Activated T-cell treated with anti-CD3 and anti-CD28 coated beads, Interleukin-2, amount 50 U/mL, for 1 hour (primary cell): ENCODE measurements around the gene VPS39.

ENCODE experiments used
- DNase-seq: peaks from one replicate; pipeline ENCODE4 v3.0.0-alpha.2; 2020

The VPS39 gene

GRCh38 chr15:42199126-42199525 is 9.0 kb downstream of the VPS39 start:
- no peak for DNase-seq

GRCh38 chr15:42198516-42198915 is 9.6 kb downstream of the VPS39 start:
- no peak for DNase-seq

DNA sequence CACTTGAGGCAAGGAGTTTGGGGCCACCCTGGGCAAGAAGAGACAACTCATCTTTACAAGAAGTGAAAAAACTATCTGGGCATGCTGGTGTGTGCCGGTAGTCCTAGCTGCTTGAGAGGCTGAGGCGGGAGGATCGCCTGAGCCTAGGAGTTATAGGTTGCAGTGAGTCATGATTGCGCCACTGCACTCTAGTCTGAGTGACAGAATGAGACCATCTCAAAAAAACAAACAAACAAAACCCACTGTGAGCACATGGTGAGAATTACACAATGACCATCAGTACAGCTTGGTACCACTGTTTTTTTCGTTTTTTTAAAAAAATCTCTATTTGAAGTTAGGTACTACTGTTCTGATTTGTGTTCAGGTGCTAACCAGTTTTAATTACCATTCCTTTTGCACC is 13.6 kb downstream of the VPS39 start:
- no peak for DNase-seq

DNA sequence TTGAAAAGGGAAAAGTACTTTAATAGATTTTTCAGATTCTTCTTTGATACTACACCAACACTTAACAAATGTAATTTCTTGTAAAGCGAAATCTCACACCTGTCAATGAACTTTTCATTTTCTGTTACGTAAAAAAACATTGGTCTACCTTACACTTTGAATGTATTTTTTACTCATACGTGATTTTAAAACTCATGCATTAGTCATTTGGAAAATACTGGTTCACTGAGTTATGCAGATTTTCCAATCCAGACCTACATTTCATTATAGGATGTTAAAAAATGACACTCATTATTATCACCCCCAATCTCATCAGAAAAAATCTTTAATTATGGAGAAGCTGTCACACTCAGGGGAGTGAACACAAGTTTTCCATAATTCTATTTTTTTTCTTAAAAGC is 14.7 kb downstream of the VPS39 start:
- no peak for DNase-seq

DNA sequence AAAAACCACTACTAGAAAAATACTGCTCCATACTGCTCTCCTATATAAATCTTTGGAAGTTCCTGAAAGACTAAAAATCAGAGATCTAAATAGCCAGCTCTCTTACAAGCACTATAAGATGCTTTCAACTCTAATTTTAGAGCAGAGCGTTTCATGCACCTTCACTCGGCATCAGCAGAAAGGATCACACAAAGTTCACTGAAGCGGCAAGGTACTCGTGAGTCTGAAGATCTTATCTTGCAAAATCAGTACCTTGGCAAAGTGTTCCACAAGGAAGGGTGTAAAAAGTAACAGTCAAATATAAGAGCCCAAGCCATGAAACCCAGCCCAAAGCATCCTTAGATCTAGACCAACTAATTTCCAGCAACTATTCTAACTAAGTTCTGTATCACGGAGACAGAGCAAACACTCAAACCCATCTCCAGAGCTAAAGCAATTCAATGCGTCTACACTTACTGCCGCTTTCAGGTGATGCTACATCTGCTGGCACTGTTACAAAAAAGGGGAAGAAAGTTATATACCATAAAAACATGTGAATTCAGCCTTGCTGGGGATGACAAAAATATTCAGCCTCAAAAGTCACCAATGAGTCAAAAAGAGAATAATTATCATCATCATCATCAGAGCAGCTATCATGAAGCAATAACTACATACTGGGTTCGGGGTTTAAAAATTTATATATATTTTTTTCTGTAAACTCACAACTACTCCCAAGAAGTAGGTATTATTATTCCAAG is 16.3 kb downstream of the VPS39 start:
- no peak for DNase-seq

- DNase-seq = no peak
Measured at GRCh38 chr15:42190370-42190769, 17.7 kb downstream of the VPS39 start.

DNA sequence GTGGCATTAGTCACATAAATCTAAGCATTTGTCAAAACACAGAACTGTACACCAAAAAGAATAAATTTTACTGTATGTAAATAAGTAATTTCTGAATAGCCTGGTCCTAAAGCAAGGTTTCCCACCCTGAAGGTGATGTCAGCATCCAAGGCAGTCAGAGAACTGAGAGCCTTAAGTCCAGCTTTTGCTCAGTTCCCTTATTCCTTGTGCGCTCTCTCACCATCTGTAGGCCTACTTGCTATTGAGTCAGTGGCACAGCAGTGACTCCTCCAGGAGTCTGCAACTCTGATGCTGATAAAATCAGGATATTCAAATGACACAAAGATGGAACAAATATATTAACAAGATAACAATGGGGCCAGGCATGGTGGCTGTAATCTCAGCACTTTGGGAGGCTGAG is 22.3 kb downstream of the VPS39 start:
- no peak for DNase-seq

DNA sequence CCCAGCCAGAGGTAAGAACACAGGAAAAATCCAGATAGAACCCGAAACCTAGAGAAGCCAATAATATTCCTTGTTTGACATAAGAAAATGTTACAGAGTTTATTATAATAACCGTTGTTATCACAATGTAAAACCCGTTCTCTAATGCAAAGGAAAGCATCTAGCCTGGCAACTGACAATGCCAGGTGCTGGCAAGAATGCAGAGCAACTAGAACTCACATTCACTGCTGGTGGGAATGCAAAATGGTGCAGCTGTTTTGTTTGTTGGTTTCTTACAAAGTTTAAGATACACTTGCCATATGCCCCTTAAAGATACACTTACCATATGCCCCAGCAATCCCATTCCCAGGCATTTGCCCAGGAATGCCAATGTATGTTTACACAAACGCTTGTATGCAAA is 23.4 kb downstream of the VPS39 start:
- no peak for DNase-seq

DNA sequence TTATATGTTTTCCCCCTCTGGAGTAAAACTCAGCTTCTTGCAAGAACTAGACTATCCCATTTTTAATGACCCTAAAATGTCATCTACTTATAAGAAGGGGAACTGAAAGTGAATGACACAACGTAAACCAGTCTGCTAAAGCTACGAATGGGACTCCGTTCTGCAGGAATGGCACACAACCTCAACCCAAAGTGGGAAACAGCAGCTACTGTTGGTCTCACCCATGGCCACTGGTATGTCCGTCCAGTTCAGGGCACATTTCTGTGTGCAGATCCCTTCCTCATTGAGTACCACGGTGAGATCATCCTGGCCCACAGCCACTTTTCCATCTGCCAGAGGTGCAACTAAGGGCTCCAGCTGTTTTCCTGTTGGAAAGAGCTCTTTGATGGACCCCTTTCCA is 23.8 kb downstream of the VPS39 start:
- DNase-seq = no peak

DNA sequence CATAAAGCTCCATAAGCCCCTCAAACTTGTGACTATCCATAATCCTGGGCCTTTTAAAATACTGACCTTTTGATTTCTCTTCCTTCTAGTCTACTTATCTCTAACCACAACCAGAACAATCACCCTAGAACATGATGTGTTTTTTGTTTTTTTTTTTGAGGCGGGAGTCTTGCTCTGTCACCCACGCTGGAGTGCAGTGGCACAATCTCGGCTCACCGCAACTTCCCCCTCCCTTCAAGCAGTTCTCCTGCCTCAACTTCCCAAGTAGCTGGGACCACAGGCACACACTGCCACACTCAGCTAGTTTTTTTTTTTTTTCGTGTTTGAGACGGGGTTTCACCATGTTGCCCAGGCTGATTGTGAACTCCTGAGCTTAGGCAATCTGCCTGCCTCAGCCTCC is 25.1 kb downstream of the VPS39 start:
- DNase-seq = no peak

DNA sequence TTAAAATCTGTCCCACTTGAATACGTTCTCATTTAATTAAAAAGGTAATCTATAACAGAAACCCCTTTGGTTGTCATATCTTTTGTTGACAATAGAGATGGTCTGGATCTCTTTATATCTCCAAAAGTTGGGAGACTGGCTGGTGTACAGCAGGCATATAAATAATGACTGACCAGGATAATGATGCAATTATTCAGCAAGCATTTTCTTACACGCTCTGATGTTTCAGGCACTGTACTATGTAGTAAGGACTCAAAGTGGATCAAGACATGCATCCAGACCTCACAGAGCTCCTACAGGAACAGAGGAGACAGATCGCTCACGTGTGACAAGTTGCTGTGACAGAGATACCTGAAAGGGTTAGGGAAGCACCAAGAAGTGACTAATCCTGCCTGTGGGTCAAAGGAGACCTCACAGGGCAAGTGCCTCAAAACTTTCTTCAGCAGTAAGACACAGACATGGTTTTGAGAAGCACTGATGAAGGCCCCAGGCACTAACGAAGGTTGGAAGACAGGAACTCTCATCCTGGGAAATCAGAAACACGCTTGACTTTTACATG is 25.7 kb downstream of the VPS39 start:
- no peak for DNase-seq

DNA sequence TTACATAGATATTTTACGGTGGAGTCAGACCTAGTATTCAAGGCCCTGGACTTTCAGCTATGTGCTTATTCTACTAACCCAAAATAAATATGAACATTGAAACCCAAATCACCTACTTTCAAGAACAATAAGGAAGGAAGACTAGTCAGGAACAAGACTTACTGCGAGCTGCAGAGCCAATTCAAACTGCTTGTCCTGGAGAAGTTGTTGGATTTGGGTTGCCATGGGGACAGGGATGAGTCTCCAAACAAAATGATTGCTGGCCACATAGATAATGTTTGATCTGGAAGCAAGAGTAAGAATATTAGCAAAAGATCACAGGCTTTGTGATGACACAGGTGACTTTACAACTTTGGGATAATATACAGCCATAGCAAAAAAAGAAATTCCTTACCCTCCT is 30.0 kb downstream of the VPS39 start:
- DNase-seq = no peak

DNA sequence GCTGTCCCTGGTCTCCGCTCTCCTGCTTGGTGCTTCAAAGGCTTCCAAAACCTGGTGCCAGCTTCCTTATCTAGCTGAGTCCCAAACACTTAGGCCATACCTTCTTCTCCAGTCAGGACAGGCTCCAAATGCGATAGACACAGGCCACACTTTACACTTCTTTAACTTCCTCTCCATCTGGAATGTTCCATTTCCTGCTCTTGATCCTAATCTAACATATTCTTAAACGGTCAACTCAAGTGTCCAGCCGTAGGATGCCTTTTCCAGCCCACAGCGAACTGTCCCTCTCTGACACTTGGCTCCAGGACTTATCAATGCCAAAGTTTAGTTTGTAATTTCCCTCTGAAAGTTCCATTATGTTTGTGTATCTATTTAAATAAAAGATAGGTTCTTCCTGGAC is 32.4 kb downstream of the VPS39 start:
- no peak for DNase-seq

DNA sequence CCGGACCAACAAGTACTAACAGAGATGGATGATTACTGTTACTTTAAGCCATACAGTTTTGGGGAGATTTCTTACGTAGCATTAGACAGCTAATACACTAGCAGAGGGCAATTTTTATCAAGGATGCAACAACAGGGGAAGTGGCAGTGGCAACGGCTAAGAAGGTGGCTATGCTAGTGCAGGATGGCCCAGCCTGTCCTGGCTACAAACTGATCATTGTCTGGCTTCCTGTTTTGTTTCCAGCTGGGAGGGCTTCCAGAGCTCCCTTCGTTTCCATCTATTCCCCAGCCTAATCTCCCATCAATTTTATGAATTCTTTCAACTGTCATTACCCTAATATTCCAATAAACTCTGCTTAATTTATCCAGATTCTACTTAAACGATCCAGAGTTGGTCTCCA is 35.6 kb downstream of the VPS39 start:
- DNase-seq = no peak

DNA sequence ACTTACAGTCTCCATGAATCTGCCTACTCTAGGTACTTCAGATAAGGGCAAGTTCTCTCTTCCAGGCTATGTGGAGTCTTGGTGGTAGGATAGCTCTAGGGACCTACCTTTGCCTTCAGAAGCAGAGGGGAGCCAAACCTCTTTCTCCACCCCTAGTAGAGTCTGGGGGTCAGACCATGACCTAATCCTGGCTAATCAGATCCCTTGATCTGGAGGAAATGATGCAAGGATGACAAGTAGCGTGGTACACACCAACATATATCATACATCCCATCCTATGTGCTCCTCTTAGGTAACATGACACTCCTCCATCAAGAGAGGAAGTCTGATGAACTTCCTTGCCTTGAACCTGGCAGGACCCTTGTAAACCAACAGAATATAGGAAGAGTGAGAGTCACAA is 36.3 kb downstream of the VPS39 start:
- DNase-seq = no peak

GRCh38 chr15:42171122-42171521 is 37.0 kb downstream of the VPS39 start:
- DNase-seq = no peak

- no peak for DNase-seq
Measured at GRCh38 chr15:42166225-42166940, 41.7 kb downstream of the VPS39 start.

GRCh38 chr15:42165106-42165505 is 43.0 kb downstream of the VPS39 start:
- no peak for DNase-seq

DNA sequence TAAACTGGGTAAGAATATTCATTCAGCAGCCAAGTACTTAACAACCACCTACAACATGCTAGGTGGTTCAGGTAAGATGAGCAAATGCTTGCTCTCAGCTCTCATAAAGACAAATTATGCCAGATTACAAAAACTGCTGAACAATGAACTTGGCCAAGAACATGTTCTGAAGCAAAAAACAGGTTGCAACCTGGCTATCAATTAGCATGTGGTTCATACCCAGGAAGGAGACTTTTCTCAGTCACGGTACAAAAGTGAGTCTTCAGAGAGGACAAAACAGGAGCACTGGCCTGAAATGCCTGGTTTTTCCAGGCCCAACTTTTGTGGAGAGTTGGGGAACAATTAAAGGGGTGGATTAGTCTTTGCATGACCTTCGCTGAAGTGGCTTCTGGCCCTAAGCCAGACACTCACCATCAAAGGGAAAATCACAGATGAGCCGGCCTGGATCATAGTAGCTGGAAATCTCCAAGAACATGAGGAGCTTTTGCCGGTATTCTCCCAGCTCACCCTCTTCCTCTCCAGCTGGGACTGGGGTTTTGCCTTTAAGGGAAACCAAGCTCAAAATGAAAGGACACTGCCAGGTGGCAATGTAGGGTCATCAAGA is 44.1 kb downstream of the VPS39 start:
- DNase-seq = no peak

GRCh38 chr15:42163291-42163690 is 44.8 kb downstream of the VPS39 start:
- DNase-seq = no peak

DNA sequence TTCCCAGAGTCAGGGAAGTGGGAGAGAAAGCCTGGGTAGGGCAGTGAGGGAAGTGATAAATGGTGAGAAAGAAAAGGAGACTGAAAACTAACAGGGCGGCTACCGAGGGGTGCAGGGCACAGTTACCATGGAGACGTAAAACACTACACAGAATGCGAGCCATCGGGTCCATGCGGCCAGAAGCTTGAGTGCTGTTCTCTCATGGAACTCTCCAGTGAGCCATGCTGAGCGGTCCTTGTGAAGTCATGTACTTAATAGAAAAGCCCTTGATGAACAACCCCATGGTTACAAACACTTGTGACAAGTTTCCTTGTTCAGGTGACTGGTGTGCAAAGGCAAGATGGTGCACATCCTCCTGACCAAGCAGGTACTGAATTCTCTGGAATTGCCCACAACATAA is 48.0 kb downstream of the VPS39 start:
- no peak for DNase-seq

GRCh38 chr15:42159381-42160015 is 48.6 kb downstream of the VPS39 start:
- peak; percentile 14 for DNase-seq

DNA sequence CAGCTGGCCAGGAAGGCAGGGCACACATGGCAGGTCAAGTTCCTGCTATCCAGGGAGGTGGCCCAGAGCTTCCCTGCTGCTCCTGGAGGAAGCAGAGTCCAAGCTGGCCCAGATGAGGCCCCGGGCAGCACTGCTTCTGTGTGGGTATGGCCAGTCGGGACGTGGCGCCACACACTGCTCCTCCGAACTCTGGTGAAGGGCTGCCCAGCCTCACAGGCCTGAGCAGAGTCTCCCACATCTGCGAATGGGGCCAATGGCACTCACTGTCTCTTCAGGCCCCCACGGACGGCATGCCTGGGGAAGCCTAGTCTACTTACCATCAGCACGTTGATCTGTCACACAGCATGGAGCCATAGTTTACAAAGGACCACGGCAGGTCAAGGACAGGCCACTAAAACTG is 49.2 kb downstream of the VPS39 start:
- DNase-seq = no peak
